ENCODE data around the gene PKD2. TPM values are rescaled to one million over a fixed set of nuclear protein-coding genes. Genes with fewer than 3 reads are reported as not detected.
"Not testable (repeated sequence)": the region's sequence is repeated elsewhere in the genome, so short reads cannot be mapped to it uniquely, and the experiment has no call there.

The PKD2 gene
- total RNA-seq, 1 donor: 27.7 TPM

DNA sequence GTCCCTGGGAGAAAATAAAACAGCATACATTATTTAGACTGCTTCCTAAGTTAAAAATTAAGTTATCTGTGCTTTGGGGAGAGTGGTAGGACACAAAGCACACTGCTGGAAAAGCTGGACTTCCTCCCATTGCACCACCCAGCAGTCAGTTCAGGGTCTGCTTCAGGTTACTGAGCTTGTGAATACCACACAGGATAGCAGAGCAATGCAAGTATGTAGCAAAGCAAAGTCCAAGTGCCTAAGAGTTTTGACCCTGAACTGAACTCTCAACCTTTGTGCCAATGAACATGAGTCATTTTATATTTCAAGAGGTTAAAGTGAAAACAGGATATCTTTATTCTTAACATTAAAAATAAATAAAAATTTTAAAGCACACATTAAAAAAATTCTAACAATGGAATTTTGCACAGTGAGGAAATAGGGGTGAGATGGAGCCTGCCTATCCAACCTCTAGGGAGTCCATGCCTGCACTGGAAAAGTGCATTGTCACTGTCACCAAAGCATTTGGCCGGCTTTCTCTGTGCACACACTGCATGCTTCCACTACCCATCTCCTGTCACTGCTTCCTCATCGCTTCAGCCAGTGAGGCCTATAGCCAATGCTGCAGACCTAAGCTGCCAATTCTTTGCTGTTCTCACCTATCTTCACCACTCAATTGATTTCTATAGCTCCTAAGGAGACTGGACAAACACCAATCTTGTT lies 100.1 kb downstream of the PKD2 start:
- peak in 1 of 3 donors; percentile 42 for DNase-seq (ENCODE audit: low read depth in 2 of 3, low spot score in 2 of 3)

DNA sequence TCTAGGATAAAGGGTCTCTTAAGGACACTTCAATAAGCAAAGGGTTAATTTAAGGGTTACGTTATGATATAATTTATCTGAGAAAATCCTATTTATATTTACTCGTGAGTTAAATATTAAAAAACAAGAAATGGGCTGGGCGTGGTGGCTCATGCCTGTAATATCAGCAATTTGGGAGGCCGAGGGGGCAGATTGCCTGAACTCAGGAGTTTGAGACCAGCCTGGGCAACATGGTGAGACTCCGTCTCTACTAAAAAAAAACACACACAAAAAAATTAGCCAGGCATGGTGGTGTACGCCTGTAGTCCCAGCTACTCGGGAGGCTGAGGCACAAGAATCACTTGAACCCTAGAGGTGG lies 100.7 kb downstream of the PKD2 start:
- DNase-seq (ENCODE audit: low read depth in 2 of 3, low spot score in 2 of 3): not testable (repeated sequence)

DNA sequence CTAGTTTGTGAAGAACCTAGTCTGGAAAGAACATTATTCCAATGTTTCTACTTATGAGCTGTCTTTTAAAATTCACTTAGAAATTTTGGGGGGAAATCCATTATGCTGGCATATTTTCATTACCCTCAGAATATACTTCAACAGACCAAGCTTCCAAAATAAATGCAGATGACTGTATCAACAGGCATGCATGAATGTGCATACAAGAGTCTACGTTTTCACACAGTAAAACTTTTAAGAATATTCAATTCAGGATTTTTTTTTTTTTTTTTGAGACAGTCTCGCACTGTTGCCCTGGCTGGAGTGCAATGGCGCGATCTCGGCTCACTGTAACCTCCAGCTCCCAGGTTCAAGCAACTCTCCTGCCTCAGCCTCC lies 101.3 kb downstream of the PKD2 start:
- DNase-seq (ENCODE audit: low read depth in 2 of 3, low spot score in 2 of 3): no peak

GRCh38 chr4:88109123-88109881 lies 101.9 kb downstream of the PKD2 start:
- DNase-seq (ENCODE audit: low read depth in 2 of 3, low spot score in 2 of 3): no peak

DNA sequence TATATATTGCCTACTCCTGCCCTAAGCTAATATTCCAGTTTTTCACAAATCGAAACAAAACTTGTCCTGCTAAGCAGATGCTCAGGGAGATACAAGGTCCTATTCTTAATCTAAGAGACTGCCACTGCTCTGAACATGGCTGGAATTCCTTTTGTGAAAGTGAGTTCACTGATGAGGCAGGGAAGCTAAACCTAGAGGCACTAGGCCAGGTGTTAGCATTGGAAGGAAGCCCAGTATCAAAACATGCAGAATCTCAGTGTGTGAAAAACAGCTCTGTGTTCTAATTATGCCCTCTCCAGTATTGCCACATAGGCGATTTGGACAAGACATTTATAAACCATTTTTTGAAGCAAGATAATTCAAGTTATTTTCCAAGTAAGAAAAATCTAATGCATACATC lies 103.4 kb downstream of the PKD2 start:
- DNase-seq (ENCODE audit: low read depth in 2 of 3, low spot score in 2 of 3): no peak

- no peak for DNase-seq (ENCODE audit: low read depth in 2 of 3, low spot score in 2 of 3)
Measured at GRCh38 chr4:88112856-88113255, 105.4 kb downstream of the PKD2 start.

GRCh38 chr4:88115587-88115986 lies 108.2 kb downstream of the PKD2 start:
- peak in 1 of 3 donors; percentile 5 for DNase-seq (ENCODE audit: low read depth in 2 of 3, low spot score in 2 of 3)

DNA sequence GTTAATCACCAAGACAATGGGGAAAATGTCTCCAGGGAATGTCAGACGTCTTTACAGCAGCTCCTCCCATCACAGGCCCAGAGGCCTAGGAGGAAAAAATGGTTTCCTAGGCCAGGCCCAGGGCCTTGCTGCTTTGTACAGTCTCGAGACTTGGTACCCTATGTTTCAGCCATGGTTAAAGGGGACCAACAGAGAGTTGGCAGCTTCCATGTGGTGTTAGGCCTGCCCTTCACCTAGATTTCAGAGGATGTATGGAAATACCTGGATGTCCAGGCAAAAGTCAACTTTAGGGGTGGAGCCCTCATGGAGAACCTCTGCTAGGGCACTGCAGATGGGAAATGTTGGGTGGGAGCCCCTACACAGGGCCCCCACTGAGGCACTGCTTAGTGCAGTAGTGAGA lies 112.5 kb downstream of the PKD2 start:
- no peak for DNase-seq (ENCODE audit: low read depth in 2 of 3, low spot score in 2 of 3)

GRCh38 chr4:88122260-88122659 lies 114.8 kb downstream of the PKD2 start:
- not testable (repeated sequence) for DNase-seq (ENCODE audit: low read depth in 2 of 3, low spot score in 2 of 3)

Small RNA genes lying within 50 kb of the gene (small RNA-seq; reads per million reads assigned to genes)
- gene RNU1-36P: not detected

Other genes starting within 250 kb of the PKD2 start
- gene IBSP, start 208.1 kb upstream of the PKD2 start, total RNA-seq: not detected
- gene MEPE, start 174.7 kb upstream of the PKD2 start, total RNA-seq: not detected
- gene SPP1, start 31.9 kb upstream of the PKD2 start, total RNA-seq: 2.2 TPM
- gene ABCG2, start 151.0 kb downstream of the PKD2 start, total RNA-seq: 1.1 TPM

Measured in hematopoietic multipotent progenitor cell (in vitro differentiated cells).